Measurements from ENCODE around the gene PDGFD. TPM values are rescaled to one million over a fixed set of nuclear protein-coding genes. Genes with fewer than 3 reads are reported as not detected.

The PDGFD gene
- total RNA-seq, 1 donor from 2014 or later: 8.0 TPM

DNA sequence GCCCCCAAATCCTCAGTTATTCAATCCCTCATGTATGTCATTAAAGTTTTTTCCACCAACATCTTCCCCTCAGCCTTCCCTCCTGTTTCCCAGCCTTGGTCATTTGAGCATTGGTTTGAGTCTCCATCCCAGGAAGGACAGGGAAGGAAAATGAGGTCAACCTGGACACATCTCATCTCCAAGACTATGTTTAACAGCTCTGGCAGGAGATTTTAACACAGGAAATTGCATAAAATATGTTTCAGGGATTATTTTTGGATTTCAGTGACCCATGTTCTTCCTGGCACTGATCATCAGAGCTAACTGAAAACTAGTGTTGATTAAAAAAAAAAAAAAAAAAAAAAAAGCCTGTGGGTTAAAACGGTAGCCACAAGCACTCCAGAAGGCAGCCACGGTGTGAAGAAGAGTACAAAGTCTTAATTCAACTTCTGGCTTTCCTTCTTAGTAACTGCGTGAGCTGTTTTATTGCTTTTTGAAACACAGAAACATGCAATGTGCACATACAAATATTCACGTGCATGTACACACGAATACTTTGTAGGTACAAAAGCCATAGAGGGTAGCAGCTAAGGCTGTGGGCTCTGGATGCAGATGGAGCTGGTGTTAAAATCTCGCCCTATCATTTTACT is 291.9 kb downstream of the PDGFD start:
- H3K9me3 Mint-ChIP-seq (ENCODE audit: low read depth): no peaks in the 10 kb centered on the region
- DNase-seq (ENCODE audit: low spot score, unreplicated experiment): no peak
- TF ChIP-seq, protein P1, sequence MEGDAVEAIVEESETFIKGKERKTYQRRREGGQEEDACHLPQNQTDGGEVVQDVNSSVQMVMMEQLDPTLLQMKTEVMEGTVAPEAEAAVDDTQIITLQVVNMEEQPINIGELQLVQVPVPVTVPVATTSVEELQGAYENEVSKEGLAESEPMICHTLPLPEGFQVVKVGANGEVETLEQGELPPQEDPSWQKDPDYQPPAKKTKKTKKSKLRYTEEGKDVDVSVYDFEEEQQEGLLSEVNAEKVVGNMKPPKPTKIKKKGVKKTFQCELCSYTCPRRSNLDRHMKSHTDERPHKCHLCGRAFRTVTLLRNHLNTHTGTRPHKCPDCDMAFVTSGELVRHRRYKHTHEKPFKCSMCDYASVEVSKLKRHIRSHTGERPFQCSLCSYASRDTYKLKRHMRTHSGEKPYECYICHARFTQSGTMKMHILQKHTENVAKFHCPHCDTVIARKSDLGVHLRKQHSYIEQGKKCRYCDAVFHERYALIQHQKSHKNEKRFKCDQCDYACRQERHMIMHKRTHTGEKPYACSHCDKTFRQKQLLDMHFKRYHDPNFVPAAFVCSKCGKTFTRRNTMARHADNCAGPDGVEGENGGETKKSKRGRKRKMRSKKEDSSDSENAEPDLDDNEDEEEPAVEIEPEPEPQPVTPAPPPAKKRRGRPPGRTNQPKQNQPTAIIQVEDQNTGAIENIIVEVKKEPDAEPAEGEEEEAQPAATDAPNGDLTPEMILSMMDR (IDR thresholded peaks at IDR 0.05; ENCODE audit: unreplicated experiment): no peak
- no peak overlapping the region for H3K4me3 Mint-ChIP-seq (ENCODE audit: low read depth)
- H3K27me3 Mint-ChIP-seq: no peaks in the 10 kb centered on the region
- H3K4me1 Mint-ChIP-seq (ENCODE audit: low read depth): no peaks in the 10 kb centered on the region
- no peaks in the 10 kb centered on the region for H3K36me3 Mint-ChIP-seq (ENCODE audit: insufficient read depth)
- no peak overlapping the region for H3K27ac Mint-ChIP-seq

DNA sequence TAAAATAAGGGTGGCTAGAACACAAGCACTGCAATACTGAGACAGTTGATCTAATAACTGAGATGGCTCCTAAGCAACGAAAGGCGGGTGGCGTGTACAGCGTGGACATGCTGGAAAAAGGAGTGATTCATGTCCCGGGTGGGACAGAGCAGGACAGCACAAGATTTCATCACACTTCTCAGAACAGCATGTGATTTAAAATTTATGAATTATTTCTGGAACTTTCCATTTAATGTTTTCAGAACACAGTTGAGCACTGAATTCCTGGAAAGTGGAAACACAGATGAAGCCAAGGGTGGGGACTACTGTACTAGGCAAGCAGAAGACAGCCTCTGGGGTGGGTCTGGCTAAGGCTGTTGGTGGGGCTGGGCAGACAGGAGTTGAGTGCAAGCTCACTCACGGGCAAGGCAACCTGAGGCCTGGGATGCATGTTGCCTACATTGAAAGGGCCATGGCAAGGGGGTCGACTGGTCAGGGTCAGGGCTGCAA is 293.1 kb downstream of the PDGFD start:
- H3K36me3 Mint-ChIP-seq (ENCODE audit: insufficient read depth): no peaks in the 10 kb centered on the region
- TF ChIP-seq, protein P1 (IDR thresholded peaks at IDR 0.05; ENCODE audit: unreplicated experiment): no peak
- H3K9me3 Mint-ChIP-seq (ENCODE audit: low read depth): no peaks in the 10 kb centered on the region
- no peak overlapping the region for H3K27ac Mint-ChIP-seq
- H3K4me1 Mint-ChIP-seq (ENCODE audit: low read depth): no peaks in the 10 kb centered on the region
- no peak overlapping the region for H3K4me3 Mint-ChIP-seq (ENCODE audit: low read depth)
- no peaks in the 10 kb centered on the region for H3K27me3 Mint-ChIP-seq
- no peak for DNase-seq (ENCODE audit: low spot score, unreplicated experiment)

DNA sequence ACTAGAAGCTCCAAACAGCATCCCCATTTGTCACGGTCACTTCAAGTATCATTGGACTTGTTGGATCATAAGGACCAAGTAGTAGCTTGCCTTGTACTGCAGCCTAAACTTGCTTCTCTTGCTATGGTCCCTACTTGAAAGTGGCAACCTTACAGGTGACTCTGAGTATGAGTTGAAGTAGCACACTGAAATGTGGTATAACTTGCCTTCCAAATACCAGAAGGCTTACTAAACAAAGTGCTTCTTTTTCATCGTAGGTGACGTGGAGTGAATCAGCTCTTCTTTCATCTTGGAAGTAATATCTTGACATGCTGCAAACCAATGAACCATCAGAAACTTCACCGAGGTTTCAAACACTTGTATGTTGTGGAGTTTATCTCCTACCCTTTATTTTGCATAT is 296.5 kb downstream of the PDGFD start:
- no peaks in the 10 kb centered on the region for H3K27me3 Mint-ChIP-seq
- peaks cover under 1% of the 10 kb centered on the region for H3K4me1 Mint-ChIP-seq (ENCODE audit: low read depth)
- H3K4me3 Mint-ChIP-seq (ENCODE audit: low read depth): no peak overlapping the region
- peaks cover 3% of the 10 kb centered on the region for H3K9me3 Mint-ChIP-seq (ENCODE audit: low read depth)
- no peak for DNase-seq (ENCODE audit: low spot score, unreplicated experiment)
- TF ChIP-seq, protein P1 (IDR thresholded peaks at IDR 0.05; ENCODE audit: unreplicated experiment): no peak
- H3K27ac Mint-ChIP-seq: no peak overlapping the region
- H3K36me3 Mint-ChIP-seq (ENCODE audit: insufficient read depth): no peaks in the 10 kb centered on the region

DNA sequence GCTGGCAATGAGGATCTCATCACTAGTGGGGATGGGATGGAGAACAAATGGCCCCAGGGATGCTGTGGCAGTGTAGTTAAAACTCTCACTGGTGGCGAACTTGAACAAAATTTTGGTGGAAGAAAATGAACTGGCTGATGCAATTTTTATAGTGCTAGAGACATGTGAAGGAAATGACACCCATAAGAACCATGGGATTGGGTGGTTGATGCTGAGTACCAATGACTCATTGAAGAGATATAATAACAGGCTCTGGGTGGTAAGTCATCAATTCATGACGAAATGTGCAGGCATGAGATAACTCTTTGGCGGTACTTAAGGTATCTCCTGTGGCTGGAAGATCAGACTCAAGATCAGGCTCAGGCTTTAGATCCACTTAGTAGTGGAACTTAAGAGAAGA is 300.4 kb downstream of the PDGFD start:
- Mint-ChIP-seq H3K27ac (no peak overlapping the region), H3K36me3 (ENCODE audit: insufficient read depth) (no peaks in the 10 kb centered on the region), H3K4me3 (ENCODE audit: low read depth) (no peak overlapping the region), H3K27me3 (no peaks in the 10 kb centered on the region), H3K9me3 (ENCODE audit: low read depth) (peaks cover 3% of the 10 kb centered on the region), H3K4me1 (ENCODE audit: low read depth) (peaks cover 8% of the 10 kb centered on the region)
- TF ChIP-seq, protein P1 (IDR thresholded peaks at IDR 0.05; ENCODE audit: unreplicated experiment): no peak
- no peak for DNase-seq (ENCODE audit: low spot score, unreplicated experiment)

DNA sequence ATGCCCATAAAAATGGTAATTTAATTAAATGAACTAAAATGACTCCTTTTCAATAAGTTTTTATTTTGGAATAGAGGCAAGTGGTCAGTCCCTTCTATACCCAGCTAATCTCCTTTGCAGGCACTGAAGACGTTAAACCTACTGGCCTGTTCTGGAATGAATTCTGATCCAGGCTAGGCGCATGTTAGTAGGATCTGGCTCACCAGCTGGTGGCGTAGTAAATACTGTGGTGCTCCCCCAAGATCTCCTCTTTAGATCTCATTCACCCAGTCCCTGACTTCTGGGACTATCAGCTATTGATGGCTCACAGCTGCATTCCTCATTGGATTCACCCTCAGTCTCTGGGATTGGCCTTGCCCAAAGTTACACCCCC is 301.2 kb downstream of the PDGFD start:
- Mint-ChIP-seq H3K27me3 (no peaks in the 10 kb centered on the region), H3K36me3 (ENCODE audit: insufficient read depth) (no peaks in the 10 kb centered on the region), H3K27ac (no peak overlapping the region), H3K4me1 (ENCODE audit: low read depth) (peaks cover 8% of the 10 kb centered on the region), H3K4me3 (ENCODE audit: low read depth) (no peak overlapping the region), H3K9me3 (ENCODE audit: low read depth) (peaks cover 3% of the 10 kb centered on the region)
- DNase-seq (ENCODE audit: low spot score, unreplicated experiment): no peak
- TF ChIP-seq, protein P1 (IDR thresholded peaks at IDR 0.05; ENCODE audit: unreplicated experiment): no peak
